ENCODE data around the gene ARPC5.

Gene ARPC5

GRCh38 chr1:183609759-183610452 lies 25.7 kb downstream of the ARPC5 start:
- peak; percentile 75 for DNase-seq (ENCODE audit: low read depth)

GRCh38 chr1:183609313-183609712 lies 26.3 kb downstream of the ARPC5 start:
- DNase-seq (ENCODE audit: low read depth) = peak; percentile 87

GRCh38 chr1:183607322-183607980 lies 28.1 kb downstream of the ARPC5 start:
- DNase-seq (ENCODE audit: low read depth) = no peak

- no peak for DNase-seq (ENCODE audit: low read depth)
Measured at GRCh38 chr1:183605904-183606303, 29.7 kb downstream of the ARPC5 start.

- DNase-seq (ENCODE audit: low read depth) = no peak
Measured at GRCh38 chr1:183604815-183605214, 30.8 kb downstream of the ARPC5 start.

- peak; percentile 96 for DNase-seq (ENCODE audit: low read depth)
Measured at GRCh38 chr1:183604038-183604808, 31.4 kb downstream of the ARPC5 start.

- no peak for DNase-seq (ENCODE audit: low read depth)
Measured at GRCh38 chr1:183602510-183602909, 33.1 kb downstream of the ARPC5 start.

GRCh38 chr1:183600634-183601033 lies 34.9 kb downstream of the ARPC5 start:
- no peak for DNase-seq (ENCODE audit: low read depth)

- peak; percentile 87 for DNase-seq (ENCODE audit: low read depth)
Measured at GRCh38 chr1:183600136-183600535, 35.4 kb downstream of the ARPC5 start.

- DNase-seq (ENCODE audit: low read depth) = no peak
Measured at GRCh38 chr1:183598386-183598785, 37.2 kb downstream of the ARPC5 start.

- peak; percentile 36 for DNase-seq (ENCODE audit: low read depth)
Measured at GRCh38 chr1:183597656-183598347, 37.8 kb downstream of the ARPC5 start.

- DNase-seq (ENCODE audit: low read depth) = no peak
Measured at GRCh38 chr1:183596500-183596899, 39.1 kb downstream of the ARPC5 start.

- no peak for DNase-seq (ENCODE audit: low read depth)
Measured at GRCh38 chr1:183595537-183595936, 40.0 kb downstream of the ARPC5 start.

GRCh38 chr1:183593356-183593755 lies 42.2 kb downstream of the ARPC5 start:
- no peak for DNase-seq (ENCODE audit: low read depth)

- DNase-seq (ENCODE audit: low read depth) = no peak
Measured at GRCh38 chr1:183592733-183593132, 42.9 kb downstream of the ARPC5 start.

GRCh38 chr1:183590244-183591191 lies 45.1 kb downstream of the ARPC5 start, which contains the start of gene NCF2:
TSS of gene NCF2 (minus strand) at chr1:183590459. CDS start at chr1:183590329, 130 bp downstream.
- peak; percentile 41 for DNase-seq (ENCODE audit: low read depth)

- DNase-seq (ENCODE audit: low read depth) = no peak
Measured at GRCh38 chr1:183589874-183590243, 45.7 kb downstream of the ARPC5 start.

- no peak for DNase-seq (ENCODE audit: low read depth)
Measured at GRCh38 chr1:183589384-183589783, 46.2 kb downstream of the ARPC5 start.

GRCh38 chr1:183588827-183589226 lies 46.8 kb downstream of the ARPC5 start:
- DNase-seq (ENCODE audit: low read depth) = no peak

GRCh38 chr1:183586926-183587325 lies 48.7 kb downstream of the ARPC5 start:
- DNase-seq (ENCODE audit: low read depth) = no peak

- no peak for DNase-seq (ENCODE audit: low read depth)
Measured at GRCh38 chr1:183586455-183586854, 49.1 kb downstream of the ARPC5 start.

Measured in EH (cell line).